H1 (cell line): ENCODE data around the gene TRIM44. TPM values are rescaled to one million over a fixed set of nuclear protein-coding genes. Genes with fewer than 3 reads are reported as not detected.

Experiments used
- CTCF ChIA-PET: fragments of 300-600 bp; sonication (Branson Sonifier 250); formaldehyde crosslinking; loops from one replicate; lab custom pipeline; 2021; ENCODE audit not compliant: partially characterized antibody; lab: Charles Lee
- POLR2A ChIA-PET: fragments of 300-600 bp; sonication (Branson Sonifier 250); formaldehyde crosslinking; loops from one replicate; lab custom pipeline; 2021; ENCODE audit warnings: inconsistent platforms; ENCODE audit not compliant: partially characterized antibody; lab: Charles Lee
- DNase-seq, 2 experiments: peaks; one replicate each; pipeline versions ENCODE4 v3.0.0 to v3.0.0-alpha.2; 2010 to 2022; ENCODE audit warnings: low spot score in 2 of 2, low read depth in 1 of 2, mixed read lengths in 1 of 2
- FAIRE-seq: peaks from 2 replicates; lab custom pipeline; 2011; peaks lifted over from hg19 to GRCh38; lab: Jason Lieb, UNC
- H2AFZ ChIP-seq: 2 replicates; pipeline ENCODE4 v1.8.1; 2012; ENCODE audit warnings: low read length, inconsistent platforms
- H2AK5ac ChIP-seq: 2 replicates; pipeline ENCODE4 v1.6.1; 2013; ENCODE audit warnings: low read depth, low read length
- H2BK120ac ChIP-seq: replicated peaks from 2 replicates; pipeline ENCODE3; 2013; ENCODE audit warnings: low read depth, low read length, inconsistent platforms
- H2BK12ac ChIP-seq: 2 replicates; pipeline ENCODE4 v1.6.1; 2013; ENCODE audit warnings: low read depth, low read length
- H2BK15ac ChIP-seq: 2 replicates; pipeline ENCODE4 v1.6.1; 2013; ENCODE audit warnings: low read length
- H2BK20ac ChIP-seq: 2 replicates; pipeline ENCODE4 v1.6.1; 2013; ENCODE audit warnings: low read length
- H2BK5ac ChIP-seq: 2 replicates; pipeline ENCODE4 v1.6.1; 2013; ENCODE audit warnings: low read depth, low read length
- H3K14ac ChIP-seq: 2 replicates; pipeline ENCODE4 v1.6.1; 2013; ENCODE audit warnings: inconsistent platforms; ENCODE audit not compliant: insufficient read length
- H3K18ac ChIP-seq: 2 replicates; pipeline ENCODE4 v1.6.1; 2013; ENCODE audit warnings: low read length; ENCODE audit errors: extremely low read depth
- H3K23ac ChIP-seq: 2 replicates; pipeline ENCODE4 v1.6.1; 2013; ENCODE audit warnings: inconsistent platforms; ENCODE audit not compliant: insufficient read length
- H3K23me2 ChIP-seq: 2 replicates; pipeline ENCODE4 v1.6.1; 2013; ENCODE audit warnings: low read depth, low read length
- H3K27ac ChIP-seq: 2 replicates; pipeline ENCODE4 v1.6.1; 2011; ENCODE audit warnings: low read depth, low read length, inconsistent platforms
- H3K27me3 ChIP-seq, 4 experiments: replicated peaks in 1 of 4; 1 replicate in 1 of 4; 2 replicates in 3 of 4; pipeline versions ENCODE4 v1.6.1 to v1.8.1; 2011 to 2013; ENCODE audit warnings: low read length in 3 of 4, mild to moderate bottlenecking in 3 of 4, inconsistent platforms in 2 of 4, mixed read lengths in 2 of 4, moderate library complexity in 1 of 4; ENCODE audit not compliant: control insufficient read depth in 3 of 4, insufficient read depth in 3 of 4; ENCODE audit errors: extremely low read depth in 1 of 4
- H3K36me3 ChIP-seq, 4 experiments: 2 replicates each; pipeline versions ENCODE4 v1.6.1 to v1.8.1; 2011 to 2013; ENCODE audit warnings: mild to moderate bottlenecking in 4 of 4, low read length in 3 of 4, moderate library complexity in 2 of 4, control low read depth in 1 of 4, inconsistent platforms in 1 of 4; ENCODE audit not compliant: insufficient read depth in 4 of 4, control insufficient read depth in 2 of 4
- H3K4ac ChIP-seq: replicated peaks from 2 replicates; pipeline ENCODE3; 2013; ENCODE audit warnings: low read length, low read depth, mixed read lengths, inconsistent platforms; ENCODE audit not compliant: insufficient read length
- H3K4me1 ChIP-seq, 4 experiments: replicated peaks in 1 of 4; 1 replicate in 1 of 4; 2 replicates in 3 of 4; pipeline versions ENCODE4 v1.6.1 to v1.8.1; 2011 to 2013; ENCODE audit warnings: low read length in 3 of 4, inconsistent platforms in 2 of 4, mixed read lengths in 1 of 4; ENCODE audit not compliant: insufficient read depth in 4 of 4, control insufficient read depth in 3 of 4
- H3K4me2 ChIP-seq, 2 experiments: 2 replicates each; pipeline versions ENCODE4 v1.6.1 to v1.8.1; 2011 to 2013; ENCODE audit warnings: low read depth in 2 of 2, low read length in 2 of 2, control low read depth in 1 of 2, inconsistent platforms in 1 of 2, mild to moderate bottlenecking in 1 of 2; ENCODE audit not compliant: insufficient read depth in 1 of 2
- H3K4me3 ChIP-seq, 4 experiments: fragments of 200-600, 300-600 bp in 1 of 4; sonication (generic), shearing (Covaris generic), sonication (Bioruptor Twin) in 1 of 4; 2 replicates each; pipeline versions ENCODE4 v1.5.1 to v1.8.1; 2011 to 2016; ENCODE audit warnings: low read length in 4 of 4, low read depth in 3 of 4, control low read depth in 2 of 4, inconsistent platforms in 2 of 4, mild to moderate bottlenecking in 2 of 4, mixed read lengths in 1 of 4, moderate library complexity in 1 of 4; ENCODE audit not compliant: insufficient read depth in 2 of 4; ENCODE audit errors: extremely low read depth in 1 of 4
- H3K56ac ChIP-seq: replicated peaks from 2 replicates; pipeline ENCODE3; 2013; ENCODE audit warnings: low read depth, mild to moderate bottlenecking, mixed read lengths, low read length, inconsistent platforms; ENCODE audit not compliant: insufficient read length
- H3K79me1 ChIP-seq: 2 replicates; pipeline ENCODE4 v1.6.1; 2013; ENCODE audit warnings: low read depth, low read length, control low read depth
- H3K79me2 ChIP-seq, 2 experiments: 2 replicates each; pipeline versions ENCODE4 v1.6.1 to v1.8.1; 2012 to 2013; ENCODE audit warnings: low read length in 2 of 2, mild to moderate bottlenecking in 2 of 2, inconsistent platforms in 1 of 2; ENCODE audit not compliant: insufficient read depth in 2 of 2, control insufficient read depth in 1 of 2
- H3K9ac ChIP-seq, 4 experiments: replicated peaks in 1 of 4; 1 replicate in 1 of 4; 2 replicates in 3 of 4; pipeline versions ENCODE4 v1.6.1 to v1.8.1; 2011 to 2013; ENCODE audit warnings: low read depth in 3 of 4, low read length in 3 of 4, control low read depth in 2 of 4, mild to moderate bottlenecking in 2 of 4, moderate library complexity in 2 of 4, inconsistent platforms in 1 of 4; ENCODE audit errors: extremely low read depth in 1 of 4
- H3K9me3 ChIP-seq, 2 experiments: 2 replicates each; pipeline versions ENCODE4 v1.6.1 to v1.8.1; 2012 to 2013; ENCODE audit warnings: mild to moderate bottlenecking in 2 of 2, moderate library complexity in 2 of 2, control low read depth in 1 of 2, inconsistent platforms in 1 of 2, low read depth in 1 of 2, low read length in 1 of 2, mixed read lengths in 1 of 2; ENCODE audit not compliant: insufficient read depth in 2 of 2
- H4K20me1 ChIP-seq, 2 experiments: replicated peaks in 1 of 2; 2 replicates each; pipeline versions ENCODE3 to v1.8.1; 2011 to 2013; ENCODE audit warnings: inconsistent platforms in 2 of 2, low read length in 2 of 2, mild to moderate bottlenecking in 1 of 2; ENCODE audit not compliant: insufficient read depth in 2 of 2, control insufficient read depth in 1 of 2
- H4K5ac ChIP-seq: 2 replicates; pipeline ENCODE4 v1.6.1; 2013; ENCODE audit warnings: low read length, low read depth, mixed read lengths, inconsistent platforms; ENCODE audit not compliant: insufficient read length
- H4K8ac ChIP-seq: 2 replicates; pipeline ENCODE4 v1.8.0; 2013; ENCODE audit warnings: mild to moderate bottlenecking, moderate library complexity, low read length, inconsistent platforms; ENCODE audit not compliant: insufficient read depth; ENCODE audit errors: extremely low read depth
- H4K91ac ChIP-seq: replicated peaks from 2 replicates; pipeline ENCODE3; 2013; ENCODE audit warnings: low read length, mixed read lengths, inconsistent platforms; ENCODE audit not compliant: insufficient read length
- CREB1 ChIP-seq: IDR thresholded peaks from 2 replicates; pipeline ENCODE4 v1.6.1; 2012; ENCODE audit warnings: inconsistent platforms
- EZH2 ChIP-seq: fragments of 200-600 bp; sonication (generic); IDR thresholded peaks from 2 replicates; pipeline ENCODE4 v1.7.1; 2012; ENCODE audit warnings: low read depth, mild to moderate bottlenecking, moderate library complexity, low read length, inconsistent platforms; ENCODE audit not compliant: severe bottlenecking
- FOSL1 ChIP-seq: IDR thresholded peaks from 2 replicates; pipeline ENCODE4 v1.6.1; 2011; ENCODE audit warnings: mild to moderate bottlenecking, low read depth, low read length, moderate library complexity; ENCODE audit not compliant: insufficient read depth
- MAFK ChIP-seq: IDR thresholded peaks from 2 replicates; pipeline ENCODE4 v1.6.1; 2012; ENCODE audit warnings: low read depth, mild to moderate bottlenecking, improper control_type of control experiment, low read length
- RNF2 ChIP-seq: fragments of 200-900, 300-1000 bp; sonication (generic); IDR thresholded peaks from 2 replicates; pipeline ENCODE4 v1.7.1; 2016; ENCODE audit warnings: borderline replicate concordance, low read depth, mild to moderate bottlenecking, antibody characterized with exemption, low read length; ENCODE audit not compliant: poor library complexity, severe bottlenecking; ENCODE audit errors: missing control alignments
- WGBS, 2 experiments: shearing (Covaris generic) in 1 of 2; methylation state at CpG; one replicate each; pipeline versions ENCODE4 v1.1.6 to v1.1.7; 2013 to 2015; ENCODE audit warnings: low lambda C conversion rate in 2 of 2, mixed read lengths in 2 of 2, inconsistent platforms in 1 of 2, low coverage in 1 of 2, missing lambda C conversion rate in 1 of 2; ENCODE audit not compliant: insufficient replicate concordance in 2 of 2, insufficient coverage in 1 of 2, insufficient read length in 1 of 2; ENCODE audit errors: extremely low coverage in 1 of 2, missing lambda C conversion rate in 1 of 2; 5-methylcytosine and 5-hydroxymethylcytosine counted together
- polyA plus RNA-seq, 7 experiments: library from polyadenylated mRNA; depleted of rRNA in 3 of 7; stranded (reverse) in 5 of 7; unstranded in 2 of 7; fragments of >200 nt in 5 of 7; fragments of 200-250 nt in 2 of 7; gene quantifications; 1 replicate in 5 of 7; 2 replicates in 1 of 7; 4 replicates in 1 of 7; pipeline versions ENCODE4 v1.2.1 to v1.2.3, GENCODE V29; 2011 to 2013; ENCODE audit warnings: missing spikeins in 2 of 7, mixed read lengths in 2 of 7
- total RNA-seq: library from RNA; stranded (reverse); fragmentation: NEBNext Ultra II Directional; extraction: Animal tissue kit (Norgen Biotek cat#: 25700); gene quantifications from 2 replicates; pipeline ENCODE4 v1.2.1, GENCODE V29; 2021

TRIM44 gene
- total and polyA plus RNA-seq, 2 of the 8 experiments (the other 6 are each of a cell fraction or from before 2014, with no cell fraction given), result 13.9 to 34.4 TPM

- Histone ChIP-seq H4K20me1 (no peaks in the 10 kb centered on the region), H3K36me3 (no peaks in the 10 kb centered on the region), H3K23ac (no peak overlapping the region), H3K14ac (peak overlapping the region; percentile 58), H2AFZ (no peak overlapping the region), H4K91ac (no peak overlapping the region), H3K79me2 (no peaks in the 10 kb centered on the region), H3K27me3 (no peaks in the 10 kb centered on the region), H3K23me2 (no peaks in the 10 kb centered on the region), H3K4me1 (no peaks in the 10 kb centered on the region), H3K79me1 (no peaks in the 10 kb centered on the region), H4K8ac (peak overlapping the region; percentile 31; the same call in 1 of the 2 replicates), H3K9me3 (no peaks in the 10 kb centered on the region), H2AK5ac (0 out of 2 replicates have a peak overlapping the region, but pooled peaks have one; percentile 58), H3K9ac (no peak overlapping the region), H2BK5ac (peak overlapping the region; percentile 22; the same call in 1 of the 2 replicates), H2BK120ac (no peak overlapping the region), H3K4me2 (no peak overlapping the region), H3K4me3 (no peak overlapping the region), H3K18ac (no peak overlapping the region), H3K56ac (no peak overlapping the region), H3K27ac (no peak overlapping the region), H2BK12ac (no peak overlapping the region; the same call in 1 of the 2 replicates), H2BK15ac (no peak overlapping the region; the same call in 1 of the 2 replicates), H4K5ac (no peak overlapping the region), H3K4ac (no peak overlapping the region), H2BK20ac (no peak overlapping the region)
- ChIA-PET CTCF (interaction anchor here (1.1 to 2.8 kb wide), 3 partner anchors 25 to 284 kb away, joined by 3 to 14 read pairs (median 4); no protein-coding TSS in a partner anchor), POLR2A (no interaction called here)
- TF ChIP-seq FOSL1 (no peak), RNF2 (no peak), MAFK (no peak), CREB1 (no peak), EZH2 (no peak)
- DNase-seq (no peak), FAIRE-seq (no peak)
- WGBS, 2 experiments, result 81% methylated on average over 2 of the region's 2 CpGs; no CpG with 5 or more reads in 1 of the 2 experiments
These were observed 184.9 kb downstream of the TRIM44 start for GRCh38 chr11:35847473-35847872.
